ENCODE measurements around the gene ETV2. TPM values are rescaled to one million over a fixed set of nuclear protein-coding genes. Genes with fewer than 3 reads are reported as not detected.

Gene ETV2
- total RNA-seq, 2 donors from 2014 or later = not detected

DNA sequence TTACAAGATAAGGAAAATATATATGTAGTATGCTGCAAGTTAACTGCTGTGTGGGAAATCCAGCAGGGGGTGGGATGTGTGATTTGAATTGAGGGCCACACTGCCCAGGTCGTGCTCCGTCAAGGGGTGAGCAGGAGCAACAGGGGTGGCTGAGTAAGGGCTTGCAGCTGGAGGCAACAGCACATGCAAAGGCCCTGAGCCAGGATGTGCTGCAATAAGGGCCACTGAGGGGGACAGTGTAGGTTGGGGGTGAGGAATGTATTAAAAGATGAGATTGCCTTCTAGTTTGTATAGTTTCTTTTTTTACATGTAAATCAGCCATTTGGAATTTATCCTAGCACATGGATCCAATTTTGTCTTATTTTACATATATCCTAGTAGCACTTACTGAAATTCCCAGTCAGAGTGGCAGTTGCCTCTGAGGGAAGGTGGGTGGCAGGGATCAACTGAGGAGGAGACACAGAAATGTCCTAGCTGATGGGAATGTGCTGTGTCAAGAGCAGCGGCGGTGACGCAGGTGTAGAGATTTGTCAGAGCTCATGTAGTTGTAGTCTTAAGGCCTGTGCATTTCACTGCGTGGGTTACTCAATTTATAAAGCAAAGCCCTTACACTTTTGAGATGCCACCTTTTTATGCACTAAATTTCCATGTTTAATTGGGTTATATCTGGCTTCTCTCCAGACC, 18.1 kb upstream of the ETV2 start:
- DNase-seq (no peak), ATAC-seq (no peak)
- intact Hi-C loops (cut with DNase I) = no loop called here
- no peaks in the 10 kb centered on the region for H3K27me3 ChIP-seq
- peaks cover 6% of the 10 kb centered on the region for H3K4me1 ChIP-seq
- TF ChIP-seq POLR2A (IDR thresholded peaks at IDR 0.05) = no peak
- TF ChIP-seq, protein P1, sequence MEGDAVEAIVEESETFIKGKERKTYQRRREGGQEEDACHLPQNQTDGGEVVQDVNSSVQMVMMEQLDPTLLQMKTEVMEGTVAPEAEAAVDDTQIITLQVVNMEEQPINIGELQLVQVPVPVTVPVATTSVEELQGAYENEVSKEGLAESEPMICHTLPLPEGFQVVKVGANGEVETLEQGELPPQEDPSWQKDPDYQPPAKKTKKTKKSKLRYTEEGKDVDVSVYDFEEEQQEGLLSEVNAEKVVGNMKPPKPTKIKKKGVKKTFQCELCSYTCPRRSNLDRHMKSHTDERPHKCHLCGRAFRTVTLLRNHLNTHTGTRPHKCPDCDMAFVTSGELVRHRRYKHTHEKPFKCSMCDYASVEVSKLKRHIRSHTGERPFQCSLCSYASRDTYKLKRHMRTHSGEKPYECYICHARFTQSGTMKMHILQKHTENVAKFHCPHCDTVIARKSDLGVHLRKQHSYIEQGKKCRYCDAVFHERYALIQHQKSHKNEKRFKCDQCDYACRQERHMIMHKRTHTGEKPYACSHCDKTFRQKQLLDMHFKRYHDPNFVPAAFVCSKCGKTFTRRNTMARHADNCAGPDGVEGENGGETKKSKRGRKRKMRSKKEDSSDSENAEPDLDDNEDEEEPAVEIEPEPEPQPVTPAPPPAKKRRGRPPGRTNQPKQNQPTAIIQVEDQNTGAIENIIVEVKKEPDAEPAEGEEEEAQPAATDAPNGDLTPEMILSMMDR (IDR thresholded peaks at IDR 0.05) = no peak
- WGBS, 2 donors = 81 to 83% methylated on average over 6 of the region's 6 CpGs
- H3K4me3 ChIP-seq = no peak overlapping the region
- H3K9me3 ChIP-seq = no peaks in the 10 kb centered on the region
- no peaks in the 10 kb centered on the region for H3K36me3 ChIP-seq (replicated peaks in 1 of 2; ENCODE audit: insufficient read depth in 1 of 2, low read depth in 2 of 2)
- H3K27ac ChIP-seq = no peak overlapping the region

DNA sequence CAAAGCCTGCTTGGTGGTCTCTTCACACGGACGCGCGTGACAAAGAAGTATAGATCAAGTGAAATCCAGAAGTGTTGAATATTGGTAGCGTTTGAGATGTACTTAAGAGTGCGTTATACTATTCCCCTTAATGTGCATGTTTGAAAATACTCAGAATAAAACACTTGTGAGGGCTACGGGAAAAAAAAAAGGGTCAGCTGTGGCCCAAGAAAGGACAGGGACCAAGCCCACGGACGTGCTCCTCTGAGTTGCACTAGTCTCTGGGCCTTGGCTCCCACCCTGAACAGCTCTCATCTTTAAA, 13.3 kb upstream of the ETV2 start:
- TF ChIP-seq POLR2A (IDR thresholded peaks at IDR 0.05) = no peak
- TF ChIP-seq, protein P1 (IDR thresholded peaks at IDR 0.05) = no peak
- Histone ChIP-seq H3K4me1 (peaks cover 23% of the 10 kb centered on the region), H3K9me3 (no peaks in the 10 kb centered on the region), H3K36me3 (replicated peaks in 1 of 2; ENCODE audit: insufficient read depth in 1 of 2, low read depth in 2 of 2) (peaks cover 0 to 17% of the 10 kb centered on the region in 2 donors), H3K27me3 (no peaks in the 10 kb centered on the region), H3K27ac (peak overlapping the region; percentile 66 to 94 (median 82)), H3K4me3 (peak overlapping the region; percentile 34 to 75)
- DNase-seq (peak in 1 of 4 donors; percentile 8), ATAC-seq (no peak)
- 8 to 9% methylated on average over 9 of the region's 9 CpGs for WGBS, 2 donors
- intact Hi-C loops (cut with DNase I) = no loop called here

DNA sequence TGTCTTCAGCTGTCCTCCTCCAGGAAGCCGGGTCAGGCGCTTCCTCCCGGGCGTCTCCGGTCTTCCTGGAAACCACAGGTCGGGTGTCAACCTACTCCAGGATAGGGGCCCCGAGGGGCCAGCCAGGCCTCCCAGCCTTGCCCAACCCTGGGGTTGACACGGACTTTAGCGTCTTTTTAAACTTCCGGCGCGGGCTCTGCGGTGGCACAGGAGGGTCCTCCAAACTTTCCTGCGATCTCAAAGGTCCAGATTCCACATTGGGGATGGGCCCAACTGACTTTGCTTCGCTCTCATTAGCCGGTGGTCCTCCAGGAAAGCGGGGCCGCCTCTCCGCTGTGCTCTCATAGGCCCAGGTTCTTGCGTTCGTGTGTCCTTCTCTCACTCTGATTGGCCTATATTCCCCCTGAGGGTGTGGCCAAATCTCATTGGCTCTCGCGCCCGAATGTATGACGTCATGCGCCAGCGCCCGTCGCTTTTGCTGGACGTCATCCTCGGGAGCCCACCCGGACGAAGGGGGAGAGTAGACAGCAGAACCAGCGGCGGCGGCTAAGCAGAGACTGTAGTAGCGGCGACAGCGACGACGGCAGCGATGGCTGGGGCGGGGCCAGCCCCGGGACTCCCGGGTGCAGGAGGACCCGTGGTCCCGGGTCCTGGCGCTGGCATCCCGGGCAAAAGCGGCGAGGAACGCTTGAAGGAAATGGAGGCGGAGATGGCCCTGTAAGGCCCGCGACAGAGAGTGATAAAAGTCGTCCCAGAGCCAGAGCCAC, 12.8 kb upstream of the ETV2 start, which contains the start of gene RBM42:
Gene RBM42 (plus strand): TSS at position 472 of the 767 bp plus-strand sequence. CDS start 118 bp downstream, at position 590.
- WGBS, 2 donors = 0% methylated on average over 5 to 56 of the region's 56 CpGs
- TF ChIP-seq POLR2A (IDR thresholded peaks at IDR 0.05) = peak; percentile 61 to 90 (median 87)
- TF ChIP-seq, protein P1 (IDR thresholded peaks at IDR 0.05) = peak in 1 of 7 experiments; percentile 37

DNA sequence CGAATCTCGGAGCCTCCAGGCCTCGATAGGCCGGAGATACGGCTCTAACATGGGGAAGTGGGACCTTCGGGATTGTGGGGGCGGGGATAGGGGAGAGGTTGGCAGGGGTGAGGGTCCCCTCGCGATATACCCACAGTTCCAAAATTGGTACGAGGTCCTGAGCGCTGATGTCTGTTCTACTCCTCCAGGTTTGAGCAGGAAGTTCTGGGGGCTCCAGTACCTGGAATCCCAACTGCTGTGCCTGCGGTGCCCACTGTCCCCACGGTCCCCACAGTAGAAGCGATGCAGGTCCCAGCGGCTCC, 12.3 kb upstream of the ETV2 start:
- no peak for TF ChIP-seq POLR2A (IDR thresholded peaks at IDR 0.05)
- TF ChIP-seq, protein P1 (IDR thresholded peaks at IDR 0.05) = no peak
- Histone ChIP-seq H3K27me3 (no peaks in the 10 kb centered on the region), H3K27ac (peak overlapping the region in 3 of 4 donors; percentile 76 to 94 (median 87)), H3K4me3 (peak overlapping the region; percentile 75 to 97), H3K4me1 (peaks cover 23% of the 10 kb centered on the region), H3K9me3 (no peaks in the 10 kb centered on the region), H3K36me3 (replicated peaks in 1 of 2; ENCODE audit: insufficient read depth in 1 of 2, low read depth in 2 of 2) (peaks cover 0 to 21% of the 10 kb centered on the region in 2 donors)
- ATAC-seq (peak; percentile 1), DNase-seq (no peak)
- intact Hi-C loops (cut with DNase I) = no loop called here
- 3 to 10% methylated on average over 6 to 15 of the region's 15 CpGs for WGBS, 2 donors

More for the DNA sequence above, 12.8 kb upstream of the ETV2 start, which contains the start of gene RBM42:
- H3K9me3 ChIP-seq = no peaks in the 10 kb centered on the region
- peaks cover 0 to 17% of the 10 kb centered on the region in 2 donors for H3K36me3 ChIP-seq (replicated peaks in 1 of 2; ENCODE audit: insufficient read depth in 1 of 2, low read depth in 2 of 2)
- ATAC-seq = peak; percentile 100
- intact Hi-C loops (cut with DNase I) = no loop called here
- H3K27ac ChIP-seq = peak within 1 kb of the TSS; percentile 66 to 94 (median 82)
- peak within 1 kb of the TSS; percentile 75 to 97 for H3K4me3 ChIP-seq
- H3K4me1 ChIP-seq = peaks cover 23% of the 10 kb centered on the region
- no peaks in the 10 kb centered on the region for H3K27me3 ChIP-seq
- DNase-seq = peak; percentile 95 to 99 (median 96)

Data from body of pancreas (tissue), 4 donors.